ENCODE results near the gene MINDY1.

The MINDY1 gene, protein sequence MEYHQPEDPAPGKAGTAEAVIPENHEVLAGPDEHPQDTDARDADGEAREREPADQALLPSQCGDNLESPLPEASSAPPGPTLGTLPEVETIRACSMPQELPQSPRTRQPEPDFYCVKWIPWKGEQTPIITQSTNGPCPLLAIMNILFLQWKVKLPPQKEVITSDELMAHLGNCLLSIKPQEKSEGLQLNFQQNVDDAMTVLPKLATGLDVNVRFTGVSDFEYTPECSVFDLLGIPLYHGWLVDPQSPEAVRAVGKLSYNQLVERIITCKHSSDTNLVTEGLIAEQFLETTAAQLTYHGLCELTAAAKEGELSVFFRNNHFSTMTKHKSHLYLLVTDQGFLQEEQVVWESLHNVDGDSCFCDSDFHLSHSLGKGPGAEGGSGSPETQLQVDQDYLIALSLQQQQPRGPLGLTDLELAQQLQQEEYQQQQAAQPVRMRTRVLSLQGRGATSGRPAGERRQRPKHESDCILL

DNA sequence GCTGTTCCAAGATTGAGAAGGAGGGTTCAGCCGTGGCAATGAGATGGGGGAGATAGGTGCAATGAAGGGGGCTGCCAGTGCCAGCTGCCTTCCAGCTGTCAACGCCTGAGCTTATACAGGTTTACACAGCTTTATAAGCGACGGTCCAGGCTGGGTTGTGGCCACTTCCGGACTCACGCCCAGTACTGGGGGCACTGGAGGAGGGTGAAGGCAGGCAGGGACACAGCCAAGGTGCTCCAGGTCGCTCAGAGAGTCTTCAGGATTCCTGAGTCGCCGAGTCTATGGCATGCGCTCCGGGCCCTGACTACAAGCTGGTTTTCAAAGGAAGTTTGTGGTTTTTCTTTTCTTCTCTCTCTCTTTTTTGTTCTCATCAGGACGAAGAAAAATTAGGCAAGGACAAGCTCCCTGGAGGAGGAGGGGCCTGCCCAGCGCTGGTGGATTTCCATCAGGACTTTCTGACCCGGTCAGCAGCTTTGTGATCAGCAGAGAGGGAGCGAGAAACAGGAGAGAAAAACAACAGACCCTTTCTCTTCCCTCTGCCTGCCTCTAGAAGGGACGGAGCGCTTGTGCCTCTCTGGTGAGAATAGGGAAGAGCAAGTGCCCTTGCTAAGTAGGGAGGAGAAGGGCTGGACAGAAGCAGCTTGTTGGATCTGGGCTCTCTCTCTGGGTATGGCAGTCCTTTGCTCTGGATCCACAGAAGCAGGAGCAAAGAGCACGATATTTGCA lies at the start of gene MINDY1:
Gene MINDY1 (minus strand): TSS at position 576 of the 726 bp plus-strand sequence. CDS start 4,285 bp downstream, outside the sequence.
- peak; percentile 49 for DNase-seq (ENCODE audit: low read depth)

DNA sequence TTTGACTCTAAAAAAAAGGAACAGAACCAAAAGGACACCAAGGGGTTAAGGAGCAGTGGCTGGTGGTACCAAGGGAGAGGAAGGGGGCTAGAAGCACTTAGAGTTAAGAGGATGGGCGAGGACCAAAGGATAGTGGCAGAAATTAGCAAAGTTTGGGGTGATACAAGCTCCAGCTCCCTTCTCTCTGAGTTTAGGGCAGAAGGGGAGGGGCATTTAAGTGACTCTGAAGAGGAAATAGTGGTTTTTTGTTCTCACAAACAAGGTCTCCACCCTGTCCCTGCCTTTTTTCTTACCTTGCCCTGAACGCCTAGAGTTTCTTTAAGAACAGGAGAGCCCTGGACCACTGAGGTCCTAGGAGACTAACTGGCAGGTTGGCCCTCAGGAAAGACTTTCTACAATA lies 49.4 kb upstream of the MINDY1 start:
- DNase-seq (ENCODE audit: low read depth), result no peak

DNA sequence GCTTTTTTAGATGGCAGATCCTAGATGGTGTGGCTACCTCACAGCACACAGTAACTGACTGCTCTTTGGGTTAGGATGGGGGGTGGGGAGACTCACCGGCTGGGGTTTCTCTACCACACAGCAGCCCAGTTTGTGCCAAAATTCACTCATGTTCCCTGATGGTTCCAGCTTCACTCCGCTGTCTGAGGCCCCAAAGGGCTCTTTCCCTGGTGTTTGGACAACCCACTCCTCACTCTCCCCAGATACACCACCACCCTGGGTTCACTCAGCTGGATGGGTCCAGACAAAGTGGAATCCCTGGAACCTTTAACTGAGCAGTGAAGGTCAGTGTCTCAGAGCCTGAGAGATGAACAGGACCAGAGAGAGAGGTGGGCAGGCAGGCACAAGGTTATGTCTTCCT lies 48.9 kb upstream of the MINDY1 start:
- DNase-seq (ENCODE audit: low read depth), result no peak

DNA sequence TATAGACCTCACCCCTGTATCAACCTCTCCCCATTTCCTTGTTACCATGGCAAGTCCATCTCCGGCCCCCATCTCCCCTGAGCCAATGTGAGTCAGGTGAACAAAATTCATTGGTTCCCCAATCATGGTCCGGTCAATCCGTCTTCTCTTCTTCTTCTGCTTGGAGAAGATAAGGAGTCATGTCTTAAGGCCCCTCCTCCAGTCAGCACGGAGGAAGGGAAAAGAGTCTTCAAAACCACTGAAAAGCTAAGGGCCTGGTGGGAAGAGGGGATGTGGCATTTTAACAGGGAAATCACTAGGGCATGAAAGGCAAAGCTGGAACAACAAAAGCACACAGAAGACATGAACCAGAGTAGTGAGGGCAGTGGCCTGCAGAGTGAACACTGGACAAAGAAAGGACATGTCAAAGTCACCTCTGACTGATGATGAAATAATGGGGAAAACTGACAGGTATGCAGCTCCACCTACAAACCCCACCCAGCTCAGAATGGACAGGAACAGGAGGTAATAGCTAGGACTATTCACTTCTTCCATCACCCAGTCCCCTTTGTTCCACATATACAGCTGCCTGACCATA lies 48.4 kb upstream of the MINDY1 start:
- DNase-seq (ENCODE audit: low read depth), result no peak

DNA sequence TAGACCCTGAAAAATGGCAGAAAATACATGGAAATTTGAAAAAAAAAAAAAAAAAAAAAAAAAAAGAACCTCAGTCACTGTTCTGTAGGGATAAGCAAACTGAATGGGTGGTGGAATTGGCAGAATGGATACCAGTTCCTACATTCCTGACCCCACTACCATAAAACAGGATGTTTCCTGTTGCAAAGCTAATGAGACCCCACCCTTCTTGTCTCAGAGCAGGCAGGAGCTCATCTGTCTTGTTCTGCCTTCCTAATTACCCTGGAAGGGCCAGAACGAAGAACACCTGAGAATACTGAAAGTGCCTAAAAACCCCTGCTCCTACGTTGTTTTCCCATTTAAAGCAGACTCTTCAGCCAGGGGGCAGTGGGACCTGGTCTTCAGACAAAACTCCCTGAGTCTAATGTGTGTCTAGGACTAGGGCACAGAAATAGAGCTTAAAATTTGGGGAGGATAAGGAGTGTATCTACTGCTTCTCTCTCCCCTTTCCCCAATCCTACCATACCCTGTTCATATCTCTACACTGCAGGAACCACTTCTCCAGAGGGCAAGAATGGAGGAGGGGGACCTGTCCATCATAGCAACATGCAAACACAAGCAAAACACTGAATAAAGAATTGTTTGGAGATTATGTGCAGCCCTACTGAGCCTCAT lies 44.8 kb upstream of the MINDY1 start:
- no peak for DNase-seq (ENCODE audit: low read depth)

DNA sequence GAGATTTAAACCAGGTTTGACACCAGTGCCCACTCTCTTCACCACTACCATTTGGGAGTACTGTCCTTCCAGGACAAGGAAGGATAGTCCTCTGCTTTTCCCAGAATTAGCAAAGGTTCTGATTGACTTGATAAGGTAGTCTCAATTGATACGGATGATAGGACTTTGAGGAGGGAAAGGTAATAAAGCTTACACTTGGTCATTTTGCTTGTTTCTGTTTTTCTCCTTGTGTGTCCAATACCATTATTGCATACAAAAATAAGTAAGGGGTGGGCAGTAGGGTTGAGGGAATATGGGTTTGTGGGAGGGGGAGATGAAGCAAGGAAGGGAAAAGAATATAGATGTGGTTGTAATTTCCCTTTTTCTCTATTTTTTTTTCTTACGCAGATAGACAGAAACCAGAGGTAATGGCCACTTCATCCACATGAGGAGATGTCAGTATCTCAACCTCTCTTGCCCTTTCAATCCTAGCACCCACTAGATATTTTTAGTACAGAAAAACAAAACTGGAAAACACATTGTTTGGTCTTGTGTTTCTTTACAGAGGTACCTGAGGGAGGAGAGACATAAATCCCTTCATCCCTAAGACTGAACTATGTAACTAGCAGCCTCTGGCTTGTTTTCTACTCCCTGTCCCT lies 43.5 kb upstream of the MINDY1 start:
- DNase-seq (ENCODE audit: low read depth), result no peak

DNA sequence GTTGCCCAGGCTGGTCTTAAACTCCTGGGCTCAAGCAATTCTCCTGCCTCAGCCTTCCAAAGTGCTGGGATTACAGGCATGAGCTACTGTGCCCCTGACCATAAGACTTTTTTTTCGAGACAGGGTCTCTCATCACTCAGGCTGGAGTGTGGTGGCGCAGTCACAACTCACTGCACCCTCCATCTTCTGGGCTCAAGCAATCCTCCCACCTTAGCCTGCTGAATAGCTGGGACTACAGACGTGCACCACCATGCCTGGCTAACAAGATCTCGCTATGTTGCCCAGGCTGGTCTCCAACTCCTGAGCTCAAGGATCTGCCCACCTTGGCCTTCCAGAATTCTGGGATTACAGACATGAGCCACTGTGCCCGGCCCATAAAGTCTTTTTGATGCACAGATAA lies 42.8 kb upstream of the MINDY1 start:
- DNase-seq (ENCODE audit: low read depth), result no peak

DNA sequence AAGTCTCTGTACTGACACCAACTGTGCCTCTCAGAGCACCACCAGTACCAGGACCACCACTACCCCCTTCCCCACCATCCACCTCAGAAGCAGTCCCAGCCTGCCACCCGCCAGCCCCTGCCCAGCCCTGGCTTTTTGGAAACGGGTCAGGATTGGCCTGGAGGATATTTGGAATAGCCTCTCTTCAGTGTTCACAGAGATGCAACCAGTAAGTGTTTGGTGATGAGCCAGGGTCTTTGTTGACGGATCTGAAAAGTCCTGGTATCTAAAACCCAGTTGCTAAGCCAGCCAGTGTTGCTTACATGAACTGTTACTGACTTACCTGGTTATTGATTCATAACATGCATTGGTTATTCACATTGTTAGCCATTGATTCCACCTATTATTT lies 41.9 kb upstream of the MINDY1 start:
- DNase-seq (ENCODE audit: low read depth), result no peak

DNA sequence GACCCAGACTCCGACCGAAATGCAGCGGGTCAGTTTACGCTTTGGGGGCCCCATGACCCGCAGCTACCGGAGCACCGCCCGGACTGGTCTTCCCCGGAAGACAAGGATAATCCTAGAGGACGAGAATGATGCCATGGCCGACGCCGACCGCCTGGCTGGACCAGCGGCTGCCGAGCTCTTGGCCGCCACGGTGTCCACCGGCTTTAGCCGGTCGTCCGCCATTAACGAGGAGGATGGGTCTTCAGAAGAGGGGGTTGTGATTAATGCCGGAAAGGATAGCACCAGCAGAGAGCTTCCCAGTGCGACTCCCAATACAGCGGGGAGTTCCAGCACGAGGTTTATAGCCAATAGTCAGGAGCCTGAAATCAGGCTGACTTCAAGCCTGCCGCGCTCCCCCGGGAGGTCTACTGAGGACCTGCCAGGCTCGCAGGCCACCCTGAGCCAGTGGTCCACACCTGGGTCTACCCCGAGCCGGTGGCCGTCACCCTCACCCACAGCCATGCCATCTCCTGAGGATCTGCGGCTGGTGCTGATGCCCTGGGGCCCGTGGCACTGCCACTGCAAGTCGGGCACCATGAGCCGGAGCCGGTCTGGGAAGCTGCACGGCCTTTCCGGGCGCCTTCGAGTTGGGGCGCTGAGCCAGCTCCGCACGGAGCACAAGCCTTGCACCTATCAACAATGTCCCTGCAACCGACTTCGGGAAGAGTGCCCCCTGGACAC lies 41.4 kb upstream of the MINDY1 start:
- no peak for DNase-seq (ENCODE audit: low read depth)

DNA sequence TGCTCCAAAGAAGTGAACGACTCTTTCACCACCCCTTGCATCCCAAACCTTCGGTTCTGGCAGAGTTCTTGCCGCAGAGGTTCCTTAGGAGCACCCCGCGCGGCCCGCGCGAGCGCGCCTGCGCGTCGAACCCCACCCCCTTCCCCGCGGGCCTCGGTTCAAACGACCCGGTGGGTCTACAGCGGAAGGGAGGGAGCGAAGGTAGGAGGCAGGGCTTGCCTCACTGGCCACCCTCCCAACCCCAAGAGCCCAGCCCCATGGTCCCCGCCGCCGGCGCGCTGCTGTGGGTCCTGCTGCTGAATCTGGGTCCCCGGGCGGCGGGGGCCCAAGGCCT lies 40.9 kb upstream of the MINDY1 start, which contains the start of gene C1orf56:
Gene C1orf56 (plus strand): TSS at position 161 of the 334 bp plus-strand sequence. CDS start 97 bp downstream, at position 258.
- DNase-seq (ENCODE audit: low read depth), result no peak

DNA sequence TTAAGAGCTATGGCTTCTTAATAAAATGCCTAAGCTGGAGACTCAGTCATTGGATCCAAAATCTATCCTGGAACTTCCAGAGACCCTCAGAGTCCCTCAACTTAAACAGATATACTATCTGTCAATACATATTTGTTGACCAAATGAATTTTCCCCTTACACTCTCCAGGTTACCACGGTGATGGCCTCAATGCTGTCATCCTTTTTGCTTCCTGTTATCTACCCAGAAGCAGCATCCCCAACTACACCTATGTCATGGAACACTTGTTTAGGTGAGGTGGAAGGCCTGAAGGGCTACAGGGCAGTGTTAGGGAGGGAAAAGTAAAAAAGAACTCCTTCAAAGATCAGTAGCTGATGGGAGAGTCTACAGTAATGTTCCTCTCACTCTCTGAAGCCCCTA lies 36.5 kb upstream of the MINDY1 start:
- no peak for DNase-seq (ENCODE audit: low read depth)

DNA sequence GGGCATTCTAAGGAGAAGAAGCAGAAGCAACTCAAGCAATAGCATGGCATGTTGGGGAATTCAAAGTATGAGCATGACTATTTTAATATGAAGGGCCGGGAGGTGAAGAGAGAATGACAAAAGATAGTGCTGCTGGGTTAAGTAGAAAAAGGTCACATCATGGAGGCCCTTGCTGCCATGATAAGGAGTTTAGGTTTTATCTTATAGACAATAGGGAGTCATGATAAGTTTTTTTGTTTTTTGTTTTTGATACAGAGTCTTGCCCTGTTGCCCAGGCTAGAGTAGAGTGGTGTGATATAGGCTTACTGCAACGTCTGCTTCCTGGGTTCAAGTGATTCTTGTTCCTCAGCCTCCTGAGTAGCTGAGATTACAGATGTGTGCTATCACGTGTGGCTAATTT lies 32.8 kb upstream of the MINDY1 start:
- DNase-seq (ENCODE audit: low read depth), result no peak

DNA sequence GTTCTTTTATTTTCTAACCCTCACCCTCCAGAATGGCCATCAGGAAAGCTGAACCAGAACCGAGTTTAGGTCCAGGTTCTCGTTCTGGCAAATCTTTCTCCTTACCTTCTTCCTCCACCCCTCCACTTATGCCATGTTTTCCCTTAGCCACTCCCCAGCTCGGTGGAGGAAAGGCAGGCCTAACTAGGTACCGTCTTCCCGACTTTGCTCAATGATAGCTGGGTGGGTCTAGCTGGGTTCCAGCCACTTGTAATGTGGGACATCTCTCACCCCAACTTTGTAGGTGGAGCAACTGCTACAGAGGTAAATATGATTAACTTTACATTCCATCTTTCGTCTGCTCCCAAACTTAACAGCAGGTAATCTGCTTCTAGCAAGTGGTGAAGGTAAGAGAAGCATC lies 30.3 kb upstream of the MINDY1 start:
- DNase-seq (ENCODE audit: low read depth), result no peak

DNA sequence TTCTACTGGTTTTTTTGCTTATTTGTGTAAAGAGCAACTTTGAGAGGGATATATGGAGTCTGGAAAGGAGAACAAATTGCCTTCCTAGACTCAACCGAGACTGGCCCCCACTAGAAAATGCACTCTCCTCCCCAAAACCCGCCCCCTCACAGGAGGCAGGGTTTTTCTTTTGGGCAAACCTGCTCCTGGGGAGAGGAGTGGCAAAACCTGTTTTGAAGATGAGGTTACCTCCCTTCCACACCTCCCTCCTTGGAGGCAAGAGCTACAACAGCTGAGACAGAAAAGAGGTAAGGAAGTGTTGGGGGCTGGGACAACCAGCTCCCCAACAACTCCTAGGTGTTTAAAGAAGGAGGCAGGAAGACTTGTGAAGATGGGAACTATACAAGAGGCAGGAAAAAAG lies 29.7 kb upstream of the MINDY1 start, which contains the start of gene BNIPL:
Gene BNIPL (plus strand): TSS at position 231 of the 400 bp plus-strand sequence. CDS start 140 bp downstream, at position 371.
- no peak for DNase-seq (ENCODE audit: low read depth)

DNA sequence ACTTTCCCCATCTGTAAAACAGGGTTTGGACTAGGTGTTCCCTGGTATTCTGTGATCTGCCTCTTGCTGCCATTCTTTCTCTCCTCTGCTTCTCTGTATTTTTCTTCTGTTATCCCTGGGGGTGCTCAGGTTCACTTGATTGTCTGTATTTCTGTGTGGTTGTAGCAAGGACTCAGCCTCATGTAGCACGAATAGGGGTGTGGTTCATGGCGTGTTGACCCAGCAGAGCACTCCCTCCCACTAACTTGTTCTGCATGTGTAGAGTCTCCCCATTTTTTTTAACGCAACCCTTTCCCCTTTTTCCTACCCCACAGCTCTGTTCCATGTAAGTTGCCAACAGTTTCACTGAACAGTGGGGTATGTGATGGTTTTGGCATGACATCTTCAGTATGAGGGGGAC lies 28.5 kb upstream of the MINDY1 start:
- no peak for DNase-seq (ENCODE audit: low read depth)

DNA sequence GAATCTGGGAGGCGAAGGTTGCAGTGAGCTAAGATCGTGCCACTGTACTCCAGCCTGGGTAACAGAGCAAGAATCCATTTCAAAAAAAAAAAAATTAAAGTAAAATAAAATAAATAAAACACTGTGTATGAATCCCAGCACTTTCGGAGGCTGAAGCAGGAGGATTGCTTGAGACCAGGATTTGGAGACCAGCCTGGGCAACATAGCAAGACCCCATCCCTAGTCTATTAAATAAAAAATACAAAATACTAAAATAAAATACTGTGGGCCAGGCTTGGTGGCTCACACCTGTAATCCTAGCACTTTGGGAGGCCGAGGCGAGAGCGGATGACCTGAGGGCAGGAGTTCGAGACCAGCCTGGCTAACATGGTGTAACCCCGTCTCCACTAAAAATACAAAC lies 25.5 kb upstream of the MINDY1 start:
- DNase-seq (ENCODE audit: low read depth), result no peak

DNA sequence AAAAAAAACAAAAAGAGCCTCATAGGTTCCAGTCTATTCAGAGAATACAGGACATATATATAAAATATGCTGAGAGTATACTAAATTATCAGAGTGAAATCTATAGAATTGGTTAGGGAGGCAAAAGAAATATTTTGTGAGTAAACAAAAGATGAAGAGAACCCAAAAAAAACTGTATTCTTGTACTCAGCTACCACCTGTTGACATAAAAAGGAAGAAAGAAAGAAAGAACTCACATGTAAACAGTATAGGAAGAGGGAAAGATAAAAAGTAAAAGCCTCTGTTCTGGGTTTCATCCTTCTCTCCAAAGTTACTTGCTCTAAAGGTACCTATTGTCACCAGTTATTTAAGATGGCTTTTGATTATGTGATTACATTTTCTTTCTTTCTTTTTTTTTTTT lies 19.8 kb upstream of the MINDY1 start:
- DNase-seq (ENCODE audit: low read depth), result no peak

DNA sequence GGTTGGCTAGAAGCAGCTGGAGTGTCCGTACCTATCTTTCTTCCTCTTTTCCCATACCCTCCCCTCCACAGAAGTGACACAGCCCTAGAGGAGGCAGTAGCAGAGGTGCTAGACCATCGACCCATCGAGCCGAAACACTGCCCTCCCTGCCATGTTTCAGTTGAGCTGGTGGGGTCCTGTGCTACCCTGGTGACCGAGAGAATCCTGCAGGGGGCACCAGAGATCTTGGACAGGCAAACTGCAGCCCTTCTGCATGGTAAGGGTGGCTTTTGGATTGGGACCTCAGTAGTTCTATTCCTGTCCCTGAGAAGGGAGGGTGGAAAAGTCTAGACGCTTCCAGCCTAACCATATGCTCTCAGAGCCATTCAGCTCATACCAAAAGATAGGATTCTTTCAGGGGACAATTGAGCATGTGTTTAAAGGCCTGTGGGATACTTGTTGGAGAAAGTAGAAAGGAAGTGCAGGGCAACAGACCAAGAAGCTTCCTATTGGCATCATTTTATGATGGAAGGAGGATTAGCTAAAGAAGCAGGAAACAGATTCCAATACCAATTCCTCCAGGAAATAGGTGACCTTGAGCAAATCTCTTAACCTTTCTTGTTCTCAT lies 17.9 kb upstream of the MINDY1 start:
- no peak for DNase-seq (ENCODE audit: low read depth)

DNA sequence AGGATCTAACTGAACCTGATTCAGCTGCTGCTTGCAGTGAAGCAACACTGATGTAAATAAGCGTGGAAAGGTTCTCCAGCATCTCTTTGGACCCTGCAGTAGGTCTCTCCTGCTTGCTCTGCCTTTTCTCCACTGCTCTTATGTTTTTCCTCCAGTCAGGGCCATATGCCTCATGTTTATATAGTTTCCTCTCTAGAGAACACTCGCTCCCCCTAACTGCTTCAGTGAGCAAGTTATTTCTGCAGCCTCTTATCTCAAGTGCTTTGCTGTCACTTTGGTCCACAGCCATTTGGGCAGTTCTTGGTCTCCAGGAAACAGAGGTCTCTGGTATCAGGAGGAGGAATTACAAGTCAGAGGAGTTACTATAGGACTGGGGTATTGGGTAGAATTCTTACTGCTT lies 6.8 kb upstream of the MINDY1 start:
- DNase-seq (ENCODE audit: low read depth), result no peak

DNA sequence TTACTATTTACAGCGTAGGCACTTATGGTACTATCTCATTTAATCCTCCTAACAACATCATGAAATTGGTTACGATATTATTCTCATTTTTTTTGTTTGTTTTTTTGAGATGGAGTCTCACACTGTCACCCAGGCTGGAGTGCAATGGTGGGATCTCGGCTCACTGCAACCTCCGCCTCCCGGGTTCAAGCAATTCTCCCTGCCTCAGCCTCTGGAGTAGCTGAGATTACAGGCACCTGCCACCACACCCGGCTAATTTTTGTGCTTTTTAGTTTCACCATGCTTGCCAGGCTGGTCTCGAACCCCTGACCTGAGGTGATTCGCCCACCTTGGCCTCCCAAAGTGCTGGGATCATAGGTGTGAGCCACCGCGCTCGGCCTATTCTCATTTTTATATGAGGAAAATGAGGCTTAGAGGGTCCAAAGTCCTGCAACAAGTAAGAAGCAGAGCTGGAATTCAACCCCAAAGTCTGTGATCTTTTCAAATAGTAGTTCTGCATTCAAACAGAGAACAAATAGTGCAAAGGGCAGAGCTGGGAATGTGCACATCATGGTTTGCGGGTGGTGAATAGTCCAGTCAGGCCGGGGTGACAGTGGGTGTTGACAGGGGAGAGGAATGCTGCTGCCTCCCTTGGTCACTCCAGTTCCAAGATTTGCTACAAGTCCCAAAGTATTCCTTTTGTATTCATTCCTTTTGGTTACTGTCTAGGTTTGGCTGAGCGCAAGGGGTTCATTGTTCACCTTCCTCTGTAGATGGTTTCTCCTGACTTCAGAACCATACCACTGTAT lies 6.2 kb upstream of the MINDY1 start:
- no peak for DNase-seq (ENCODE audit: low read depth)
